HPDE6-E6E7 (cell line): Measurements from ENCODE around the gene MYH10.
A peak's percentile ranks its signal among the peaks of the same experiment; 100 is the strongest.

ENCODE experiments used
- DNase-seq: peaks from one replicate; pipeline ENCODE4 v3.0.0; 2011; ENCODE audit warnings: missing footprints; ENCODE audit errors: extremely low spot score

The MYH10 gene

GRCh38 chr17:8494506-8495111 is 135.9 kb downstream of the MYH10 start:
- no peak for DNase-seq

GRCh38 chr17:8494021-8494420 is 136.5 kb downstream of the MYH10 start:
- no peak for DNase-seq

- DNase-seq: no peak
Measured at GRCh38 chr17:8492121-8492520, 138.4 kb downstream of the MYH10 start.

- no peak for DNase-seq
Measured at GRCh38 chr17:8490256-8491023, 140.1 kb downstream of the MYH10 start.

- no peak for DNase-seq
Measured at GRCh38 chr17:8489841-8490240, 140.7 kb downstream of the MYH10 start.

GRCh38 chr17:8488901-8489300 is 141.6 kb downstream of the MYH10 start:
- peak; percentile 44 for DNase-seq

- DNase-seq: no peak
Measured at GRCh38 chr17:8488491-8488890, 142.0 kb downstream of the MYH10 start.

- DNase-seq: no peak
Measured at GRCh38 chr17:8487743-8488142, 142.8 kb downstream of the MYH10 start.

- no peak for DNase-seq
Measured at GRCh38 chr17:8487130-8487645, 143.3 kb downstream of the MYH10 start.

- DNase-seq: no peak
Measured at GRCh38 chr17:8485491-8485890, 145.0 kb downstream of the MYH10 start.

- no peak for DNase-seq
Measured at GRCh38 chr17:8484465-8484864, 146.1 kb downstream of the MYH10 start.

- DNase-seq: no peak
Measured at GRCh38 chr17:8482546-8482945, 148.0 kb downstream of the MYH10 start.

GRCh38 chr17:8481703-8482102 is 148.8 kb downstream of the MYH10 start:
- no peak for DNase-seq

- no peak for DNase-seq
Measured at GRCh38 chr17:8481089-8481488, 149.4 kb downstream of the MYH10 start.

- DNase-seq: no peak
Measured at GRCh38 chr17:8480011-8480976, 150.2 kb downstream of the MYH10 start.

- DNase-seq: no peak
Measured at GRCh38 chr17:8479431-8479947, 151.0 kb downstream of the MYH10 start.

GRCh38 chr17:8477715-8478441 is 152.6 kb downstream of the MYH10 start:
- DNase-seq: no peak

GRCh38 chr17:8477171-8477570 is 153.4 kb downstream of the MYH10 start:
- no peak for DNase-seq

GRCh38 chr17:8476741-8477140 is 153.8 kb downstream of the MYH10 start:
- no peak for DNase-seq

- DNase-seq: no peak
Measured at GRCh38 chr17:8475781-8476180, 154.7 kb downstream of the MYH10 start.

GRCh38 chr17:8475227-8475626 is 155.3 kb downstream of the MYH10 start:
- no peak for DNase-seq
